Activated CD4-positive, alpha-beta T cell treated with anti-CD3 and anti-CD28 coated beads for 36 hours (primary cell): ENCODE data around the gene ZXDC. TPM values are rescaled to one million over a fixed set of nuclear protein-coding genes. Genes with fewer than 3 reads are reported as not detected.

ENCODE experiments used
- ATAC-seq: fragments of 200-7000 bp; cut with Tn5 transposase; one replicate; pipeline ENCODE4 v1.10.0; 2021; ENCODE audit warnings: mild to moderate bottlenecking, moderate library complexity
- CTCF ChIA-PET: fragments of 350-600 bp; sonication (Branson Sonifier 250); formaldehyde crosslinking; loops from one replicate; lab custom pipeline; 2021; ENCODE audit warnings: antibody characterized with exemption; lab: Charles Lee
- POLR2A ChIA-PET: fragments of 350-600 bp; sonication (Branson Sonifier 250); formaldehyde crosslinking; loops from one replicate; lab custom pipeline; 2021; ENCODE audit warnings: antibody characterized with exemption, inconsistent platforms; lab: Charles Lee
- DNase-seq: peaks from one replicate; pipeline ENCODE4 v3.0.0-alpha.2; 2020
- H3K27ac Mint-ChIP-seq: one replicate; pipeline ENCODE4 v1.8.0; 2021; ENCODE audit warnings: mixed read lengths
- H3K27me3 Mint-ChIP-seq: one replicate; pipeline ENCODE4 v1.8.0; 2021; ENCODE audit warnings: mixed read lengths
- H3K36me3 Mint-ChIP-seq: one replicate; pipeline ENCODE4 v1.8.0; 2021; ENCODE audit warnings: low read depth, mixed read lengths
- H3K4me1 Mint-ChIP-seq: one replicate; pipeline ENCODE4 v1.8.0; 2021; ENCODE audit warnings: mixed read lengths
- H3K4me3 Mint-ChIP-seq: one replicate; pipeline ENCODE4 v1.8.0; 2021; ENCODE audit warnings: mild to moderate bottlenecking, moderate library complexity, mixed read lengths
- H3K9me3 Mint-ChIP-seq: one replicate; pipeline ENCODE4 v1.8.0; 2021; ENCODE audit warnings: low read depth, mixed read lengths
- intact Hi-C, 2 experiments: fragments of 100-400 bp; cut with DNase I in 1 of 2; cut with micrococcal nuclease in 1 of 2; formaldehyde crosslinking; loops; one replicate each; pipeline versions ENCODE4 v1.14.2 to v1.15.1; 2022 to 2024; cut with DNase I, micrococcal nuclease
- total RNA-seq, 2 experiments: library from RNA; stranded (reverse); gene quantifications; one replicate each; pipeline ENCODE4 v1.2.3, GENCODE V29; 2021

Gene ZXDC
- total RNA-seq, 2 experiments from 2014 or later, result 21.6 to 23.1 TPM

DNA sequence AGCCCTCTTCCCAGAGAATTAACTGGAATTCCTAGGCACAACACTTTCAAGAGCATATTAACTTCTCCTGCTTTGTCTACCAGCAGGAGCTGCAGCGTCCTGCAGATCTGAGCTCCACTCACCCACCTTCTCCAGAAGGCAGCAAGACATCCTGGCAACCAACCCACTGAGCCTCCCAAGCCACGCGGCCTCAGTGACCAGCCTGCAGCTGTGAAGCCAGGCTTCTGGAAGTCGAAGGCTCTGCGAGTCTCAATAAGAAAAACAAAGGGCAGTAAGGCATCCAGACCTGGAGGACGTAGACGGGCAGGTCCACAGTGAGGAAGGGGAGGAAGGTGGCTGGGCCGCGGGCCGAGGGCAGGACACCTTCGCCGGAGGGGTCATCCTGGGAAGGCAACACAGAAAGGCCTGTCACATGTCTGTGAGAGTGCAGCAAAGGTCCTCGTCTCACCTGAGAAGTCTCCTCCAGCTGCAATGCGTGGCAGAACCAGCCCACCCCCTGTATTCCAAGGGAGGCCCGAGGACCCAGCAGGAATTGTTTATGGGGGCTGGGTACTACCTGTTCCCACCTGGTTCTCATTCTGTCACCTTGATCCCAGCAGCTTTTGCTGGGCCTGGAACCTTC lies 36.2 kb downstream of the ZXDC start:
- ChIA-PET CTCF (interaction anchor here (0.7 kb wide), 2 partner anchors 9 to 1205 kb away, joined by 3 read pairs; no protein-coding TSS in a partner anchor), POLR2A (interaction anchor here (0.6 kb wide), 1 partner anchor 1135 kb away, joined by 3 read pairs; no protein-coding TSS in a partner anchor)
- Mint-ChIP-seq H3K9me3 (no peaks in the 10 kb centered on the region), H3K27me3 (no peaks in the 10 kb centered on the region), H3K36me3 (peaks cover 19% of the 10 kb centered on the region), H3K4me1 (no peaks in the 10 kb centered on the region), H3K27ac (no peak overlapping the region), H3K4me3 (no peak overlapping the region)
- intact Hi-C loops, result no loop called here
- DNase-seq, result no peak
- ATAC-seq, result no peak

DNA sequence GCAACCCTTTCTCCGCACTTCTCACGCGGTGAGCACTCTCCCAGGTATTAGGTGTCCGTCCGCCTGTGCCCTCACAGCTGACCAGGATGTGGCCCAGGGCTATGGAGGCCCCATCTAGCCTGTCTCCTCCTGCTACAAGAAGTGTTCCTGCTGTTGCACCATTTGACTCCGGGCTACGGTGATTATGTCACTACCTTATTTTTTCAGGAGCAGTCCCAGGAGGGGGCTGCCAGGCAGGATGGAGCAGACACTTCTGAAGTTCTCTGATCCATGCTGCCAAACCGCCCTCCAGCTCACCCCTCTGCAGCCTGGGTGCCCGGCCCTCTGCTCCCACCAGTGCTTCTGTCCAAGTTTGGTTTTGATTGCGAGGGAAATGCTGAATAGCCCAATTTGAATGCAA lies 36.9 kb downstream of the ZXDC start:
- H3K4me3 Mint-ChIP-seq, result no peak overlapping the region
- H3K27me3 Mint-ChIP-seq, result no peaks in the 10 kb centered on the region
- no peak for DNase-seq
- no peaks in the 10 kb centered on the region for H3K9me3 Mint-ChIP-seq
- H3K27ac Mint-ChIP-seq, result no peak overlapping the region
- CTCF ChIA-PET, result no interaction called here
- no peak for ATAC-seq
- H3K36me3 Mint-ChIP-seq, result peaks cover 21% of the 10 kb centered on the region
- intact Hi-C loops, result no loop called here
- no peaks in the 10 kb centered on the region for H3K4me1 Mint-ChIP-seq
- POLR2A ChIA-PET, result no interaction called here

DNA sequence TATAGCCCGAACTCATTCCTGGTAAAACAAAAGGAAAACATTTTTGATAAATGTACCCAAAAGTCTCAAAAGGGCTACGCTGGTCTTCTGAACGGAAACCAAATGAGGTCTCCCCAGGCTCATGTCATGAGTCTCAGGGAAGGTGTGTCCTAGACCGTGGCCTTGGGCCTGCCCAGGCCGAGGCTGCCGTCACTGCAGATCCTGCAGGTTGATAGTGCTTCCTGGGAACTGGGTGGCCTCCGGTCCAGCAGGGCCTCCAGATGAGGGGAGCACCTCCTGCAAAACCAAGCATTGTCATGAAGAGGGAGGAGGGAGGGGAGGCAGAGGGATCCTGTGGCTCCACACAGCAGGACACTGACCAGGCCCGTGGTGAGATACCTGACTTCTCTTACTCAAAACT lies 37.5 kb downstream of the ZXDC start:
- Mint-ChIP-seq H3K27ac (no peak overlapping the region), H3K9me3 (no peaks in the 10 kb centered on the region), H3K4me3 (no peak overlapping the region), H3K36me3 (peaks cover 21% of the 10 kb centered on the region), H3K27me3 (no peaks in the 10 kb centered on the region), H3K4me1 (no peaks in the 10 kb centered on the region)
- ChIA-PET POLR2A (no interaction called here), CTCF (interaction anchor here (0.8 kb wide), 1 partner anchor 1268 kb away, joined by 3 read pairs; no protein-coding TSS in a partner anchor)
- intact Hi-C loops, result no loop called here
- DNase-seq (no peak), ATAC-seq (no peak)

DNA sequence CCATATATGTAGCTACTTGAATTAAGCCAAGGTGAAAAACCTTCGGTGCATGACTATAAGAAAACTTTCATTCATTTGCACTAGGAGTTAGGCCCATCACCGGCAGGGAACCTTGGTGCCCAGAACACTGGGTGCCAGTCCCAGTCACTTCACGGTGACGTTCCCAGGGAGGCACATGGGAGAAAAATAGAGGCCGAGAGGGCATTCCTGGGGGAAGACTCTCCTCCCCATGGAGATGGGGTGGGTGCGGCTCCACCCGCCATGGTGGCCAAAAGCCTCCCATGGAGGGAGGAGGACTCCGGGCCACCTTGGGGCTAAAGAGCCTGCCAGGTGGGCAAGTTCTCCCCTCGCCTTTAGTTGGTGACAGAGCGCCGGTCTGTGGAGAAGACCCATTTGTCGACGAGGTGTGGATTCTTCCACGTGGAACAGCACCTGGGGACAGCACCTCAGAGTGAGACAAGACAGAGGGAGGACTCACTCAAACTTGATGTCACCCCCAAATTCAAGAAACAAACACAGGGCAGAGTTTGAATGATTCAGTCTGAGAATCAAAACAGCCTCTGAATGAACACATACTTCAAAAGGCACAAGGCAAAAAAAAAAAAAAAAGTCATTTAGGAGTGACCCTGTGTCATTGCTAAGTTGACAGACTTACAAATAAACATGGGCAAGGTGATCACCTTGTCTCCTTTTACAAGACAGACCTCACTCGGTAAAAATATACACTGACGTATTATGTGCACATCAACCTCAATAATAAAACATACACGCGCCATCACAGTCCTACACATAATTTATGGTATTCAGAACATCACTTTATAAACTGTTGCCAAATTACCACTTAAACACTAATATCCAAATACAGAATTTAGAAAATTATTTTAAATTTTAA lies 38.6 kb downstream of the ZXDC start:
- DNase-seq (no peak), ATAC-seq (no peak)
- Mint-ChIP-seq H3K36me3 (peaks cover 25% of the 10 kb centered on the region), H3K9me3 (no peaks in the 10 kb centered on the region), H3K4me3 (no peak overlapping the region), H3K27ac (no peak overlapping the region), H3K27me3 (no peaks in the 10 kb centered on the region), H3K4me1 (no peaks in the 10 kb centered on the region)
- ChIA-PET POLR2A (no interaction called here), CTCF (interaction anchor here (0.8 kb wide), 1 partner anchor 1269 kb away, joined by 3 read pairs; no protein-coding TSS in a partner anchor)
- intact Hi-C loops, result no loop called here

DNA sequence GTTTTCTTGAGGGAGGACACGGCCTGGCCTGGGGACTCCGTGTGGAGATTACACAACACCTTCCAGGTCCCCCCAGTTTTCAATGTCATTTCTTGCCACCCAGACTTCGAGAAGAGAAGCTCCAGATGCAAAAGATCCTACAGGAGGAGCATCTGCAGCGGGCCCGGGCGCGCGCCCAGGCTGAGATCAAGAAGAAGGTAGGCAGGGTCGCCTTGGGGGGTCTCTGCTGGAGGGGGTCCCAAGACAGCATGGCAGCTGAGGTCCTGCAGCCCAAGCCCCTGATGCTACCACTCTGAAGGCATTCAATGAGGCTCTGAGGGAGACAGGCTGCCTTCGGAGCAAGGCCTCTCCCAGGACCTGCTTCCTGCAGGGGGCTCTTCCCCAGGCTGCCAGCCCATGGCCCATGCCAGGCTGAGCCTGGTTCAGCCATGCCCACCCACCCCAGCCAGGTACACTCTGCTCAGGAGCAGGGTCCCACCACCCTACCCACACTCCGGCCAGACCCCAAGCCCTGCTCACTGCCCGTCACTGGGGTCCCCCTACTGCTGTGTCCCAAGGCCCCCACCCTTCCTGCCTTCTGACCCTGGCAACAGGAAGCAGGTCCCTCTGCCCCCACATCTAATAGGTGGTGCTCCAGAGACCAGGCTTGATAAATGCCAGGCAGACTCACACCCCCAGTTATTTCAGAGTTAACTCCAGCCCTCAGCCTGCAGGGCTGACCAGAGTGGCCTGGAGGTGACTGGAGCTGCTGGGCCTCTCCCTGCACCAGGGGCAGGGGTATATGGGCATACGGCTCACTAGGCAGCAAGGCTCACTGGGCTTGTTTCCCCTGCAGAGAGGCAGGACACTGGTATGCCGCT lies 40.0 kb downstream of the ZXDC start:
- H3K4me3 Mint-ChIP-seq, result no peak overlapping the region
- no peaks in the 10 kb centered on the region for H3K27me3 Mint-ChIP-seq
- H3K36me3 Mint-ChIP-seq, result peaks cover 25% of the 10 kb centered on the region
- peaks cover 2% of the 10 kb centered on the region for H3K4me1 Mint-ChIP-seq
- CTCF ChIA-PET, result no interaction called here
- H3K27ac Mint-ChIP-seq, result no peak overlapping the region
- no peak for ATAC-seq
- POLR2A ChIA-PET, result no interaction called here
- DNase-seq, result no peak
- no peaks in the 10 kb centered on the region for H3K9me3 Mint-ChIP-seq
- intact Hi-C loops, result no loop called here

DNA sequence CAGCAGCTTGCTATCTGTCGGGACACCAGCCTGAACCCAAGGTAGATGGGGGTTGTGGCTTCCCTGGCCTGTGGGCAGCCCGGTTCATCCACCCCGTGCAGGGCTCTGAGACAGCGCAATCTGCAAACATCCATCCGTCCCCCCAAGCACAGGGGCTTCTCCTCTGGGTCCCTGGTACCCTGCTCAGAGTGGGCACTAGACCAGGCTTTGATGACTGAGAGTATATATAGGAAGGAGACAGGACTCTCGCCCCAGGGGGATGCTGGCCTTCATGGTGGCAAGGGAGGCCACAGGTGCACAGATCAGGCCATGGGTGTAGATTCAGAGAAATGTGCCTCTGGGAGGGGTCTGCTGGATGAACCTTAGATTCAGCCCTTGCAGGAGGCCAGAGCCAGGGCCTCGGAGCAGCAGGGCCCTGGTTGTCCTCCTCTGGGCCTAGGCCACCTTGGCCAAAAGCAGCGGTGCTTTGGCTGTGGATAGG lies 40.7 kb downstream of the ZXDC start:
- Mint-ChIP-seq H3K4me1 (peaks cover 2% of the 10 kb centered on the region), H3K9me3 (no peaks in the 10 kb centered on the region), H3K4me3 (no peak overlapping the region), H3K36me3 (peaks cover 25% of the 10 kb centered on the region), H3K27ac (no peak overlapping the region), H3K27me3 (no peaks in the 10 kb centered on the region)
- ATAC-seq (no peak), DNase-seq (no peak)
- intact Hi-C loops, result no loop called here
- ChIA-PET CTCF (no interaction called here), POLR2A (no interaction called here)

DNA sequence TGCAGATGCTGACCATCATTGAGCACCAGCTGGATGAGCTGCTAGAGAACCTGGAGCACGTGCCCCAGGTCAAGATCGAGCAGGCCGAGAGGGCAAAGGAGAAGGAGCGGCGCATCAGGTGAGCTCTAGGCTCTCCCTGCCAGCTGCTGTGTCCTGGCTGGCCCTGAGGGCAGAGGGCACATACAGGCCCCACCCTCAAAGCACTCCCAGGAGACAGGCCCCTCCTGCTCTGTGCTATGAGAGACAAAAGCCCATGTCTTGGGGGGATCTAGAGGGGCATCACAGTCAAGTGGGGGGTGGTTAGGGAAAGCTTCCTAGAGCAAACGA lies 41.5 kb downstream of the ZXDC start:
- Mint-ChIP-seq H3K36me3 (peaks cover 23% of the 10 kb centered on the region), H3K4me1 (peaks cover 2% of the 10 kb centered on the region), H3K9me3 (no peaks in the 10 kb centered on the region), H3K4me3 (no peak overlapping the region), H3K27ac (no peak overlapping the region), H3K27me3 (no peaks in the 10 kb centered on the region)
- POLR2A ChIA-PET, result no interaction called here
- ATAC-seq (no peak), DNase-seq (no peak)
- CTCF ChIA-PET, result no interaction called here
- intact Hi-C loops, result no loop called here

DNA sequence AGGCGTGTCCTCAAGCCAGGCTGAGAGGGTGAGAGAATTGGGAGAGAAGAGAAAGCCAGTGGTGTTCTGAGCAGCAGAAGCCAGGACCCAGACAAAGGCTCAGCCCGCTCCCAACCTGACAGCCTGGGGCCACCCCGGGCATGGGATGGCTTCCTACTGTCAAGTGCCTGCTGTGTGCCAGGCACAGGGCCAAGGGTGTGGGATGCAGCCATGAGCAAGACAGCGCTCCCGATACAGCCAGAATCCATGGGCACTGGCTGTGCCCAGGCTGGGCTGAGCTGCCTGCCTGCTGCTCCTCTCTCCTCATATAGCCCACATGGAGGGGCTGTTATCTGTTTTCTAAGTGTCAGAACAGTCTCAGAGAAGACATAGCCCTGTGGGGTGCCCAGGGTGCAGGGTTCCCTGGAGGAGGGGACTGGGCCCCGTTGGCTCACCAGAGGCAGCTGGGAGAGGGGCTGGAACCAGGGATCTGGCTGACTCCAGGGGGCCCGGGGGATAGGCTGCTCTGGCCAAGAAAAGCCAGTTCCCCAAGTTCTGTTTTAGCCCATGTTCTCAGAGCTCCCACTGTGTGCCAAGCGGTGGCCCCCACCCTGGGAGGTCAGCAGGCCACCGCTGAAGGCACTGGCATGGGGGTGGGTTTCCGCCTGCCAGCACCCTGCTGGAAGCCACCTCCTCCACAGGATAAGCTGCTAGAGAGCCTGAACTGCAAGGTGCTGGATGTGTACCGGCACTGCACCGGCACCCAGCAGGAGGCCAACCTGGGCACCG lies 42.0 kb downstream of the ZXDC start:
- intact Hi-C loops, result no loop called here

DNA sequence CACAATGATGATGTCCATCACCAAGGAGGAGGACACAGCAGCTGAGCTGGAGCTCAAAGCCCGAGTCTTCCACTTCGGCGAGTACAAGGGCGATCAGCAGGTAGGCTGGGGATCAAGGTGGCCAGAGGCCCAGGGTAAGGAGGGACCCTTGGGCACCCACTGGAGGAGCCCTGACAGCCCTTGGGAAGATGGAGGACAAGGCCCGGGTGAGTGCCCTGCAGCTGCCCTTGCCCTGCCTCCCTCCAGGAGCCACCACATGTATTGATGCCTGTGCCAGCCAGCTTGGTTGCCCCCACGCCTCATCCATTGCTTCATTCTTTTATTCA lies 42.6 kb downstream of the ZXDC start:
- ChIA-PET CTCF (no interaction called here), POLR2A (interaction anchor here (0.6 to 1.0 kb wide), 2 partner anchors 42 to 63 kb away, joined by 3 read pairs; no protein-coding TSS in a partner anchor)
- H3K27ac Mint-ChIP-seq, result no peak overlapping the region
- peaks cover 21% of the 10 kb centered on the region for H3K36me3 Mint-ChIP-seq
- no peaks in the 10 kb centered on the region for H3K9me3 Mint-ChIP-seq
- H3K4me1 Mint-ChIP-seq, result peaks cover 2% of the 10 kb centered on the region
- no peaks in the 10 kb centered on the region for H3K27me3 Mint-ChIP-seq
- H3K4me3 Mint-ChIP-seq, result no peak overlapping the region
- ATAC-seq (no peak), DNase-seq (no peak)
- intact Hi-C loops, result no loop called here

More for the DNA sequence above, 42.0 kb downstream of the ZXDC start:
- ATAC-seq (no peak), DNase-seq (no peak)
- POLR2A ChIA-PET, result interaction anchor here (1.0 kb wide), 1 partner anchor 41 kb away, joined by 3 read pairs; no protein-coding TSS in a partner anchor
- peaks cover 2% of the 10 kb centered on the region for H3K4me1 Mint-ChIP-seq
- CTCF ChIA-PET, result no interaction called here
- peaks cover 21% of the 10 kb centered on the region for H3K36me3 Mint-ChIP-seq
- no peak overlapping the region for H3K4me3 Mint-ChIP-seq
- no peaks in the 10 kb centered on the region for H3K9me3 Mint-ChIP-seq
- H3K27me3 Mint-ChIP-seq, result no peaks in the 10 kb centered on the region
- no peak overlapping the region for H3K27ac Mint-ChIP-seq

DNA sequence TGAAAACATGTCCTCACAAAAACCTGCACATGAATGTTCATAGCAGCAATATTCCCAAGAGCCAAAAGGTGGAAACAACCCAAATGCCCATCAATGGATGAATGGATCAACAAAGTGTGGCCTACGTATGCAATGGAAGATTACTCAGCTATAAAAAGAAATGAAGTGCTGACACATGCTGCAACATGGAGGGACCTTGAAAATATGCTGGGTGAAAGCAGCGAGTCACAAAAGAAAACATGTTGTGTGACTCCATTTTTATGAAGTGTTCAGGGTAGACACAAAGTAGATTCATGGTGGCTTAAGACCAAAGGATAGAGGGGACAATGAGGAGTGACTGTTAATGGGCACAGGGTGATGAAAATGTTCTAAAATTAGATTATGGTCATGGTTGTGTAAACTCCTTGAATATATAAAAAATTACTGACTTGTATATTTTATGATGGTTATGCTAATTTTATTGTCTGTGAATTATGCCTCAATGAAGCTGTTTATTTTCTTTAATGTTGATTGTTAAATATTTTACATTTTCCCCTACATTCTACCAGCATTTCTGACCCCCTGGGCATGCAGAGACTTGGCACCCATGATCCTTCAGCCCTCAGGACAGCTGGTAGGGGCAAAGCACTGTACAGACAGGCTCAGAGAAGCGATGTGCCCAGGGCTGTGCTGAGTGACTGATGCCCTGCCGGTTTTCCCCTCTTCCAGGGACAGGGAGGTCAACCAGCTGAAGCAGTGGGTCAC lies 43.2 kb downstream of the ZXDC start:
- CTCF ChIA-PET, result no interaction called here
- DNase-seq, result no peak

More for the DNA sequence above, 43.2 kb downstream of the ZXDC start:
- peaks cover 2% of the 10 kb centered on the region for H3K4me1 Mint-ChIP-seq
- H3K27ac Mint-ChIP-seq, result no peak overlapping the region
- intact Hi-C loops, result no loop called here
- no peak for ATAC-seq
- H3K36me3 Mint-ChIP-seq, result peaks cover 18% of the 10 kb centered on the region
- POLR2A ChIA-PET, result interaction anchor here (0.6 kb wide), 1 partner anchor 64 kb away, joined by 3 read pairs; no protein-coding TSS in a partner anchor
- H3K4me3 Mint-ChIP-seq, result no peak overlapping the region
- H3K9me3 Mint-ChIP-seq, result no peaks in the 10 kb centered on the region
- no peaks in the 10 kb centered on the region for H3K27me3 Mint-ChIP-seq
